Urothelium cell line (cell line): ENCODE results near the gene LRCH3.

Experiments
- DNase-seq: peaks from one replicate; pipeline ENCODE4 v3.0.0; 2011; ENCODE audit warnings: low spot score, mixed read lengths
- FAIRE-seq: peaks from 2 replicates; lab custom pipeline; 2011; peaks lifted over from hg19 to GRCh38; lab: Jason Lieb, UNC

Gene LRCH3

GRCh38 chr3:197833930-197834715 lies 43.1 kb downstream of the LRCH3 start:
- DNase-seq (no peak), FAIRE-seq (no peak)

- no peak for FAIRE-seq
- DNase-seq: no peak
Measured at GRCh38 chr3:197835509-197835908, 44.5 kb downstream of the LRCH3 start.

DNA sequence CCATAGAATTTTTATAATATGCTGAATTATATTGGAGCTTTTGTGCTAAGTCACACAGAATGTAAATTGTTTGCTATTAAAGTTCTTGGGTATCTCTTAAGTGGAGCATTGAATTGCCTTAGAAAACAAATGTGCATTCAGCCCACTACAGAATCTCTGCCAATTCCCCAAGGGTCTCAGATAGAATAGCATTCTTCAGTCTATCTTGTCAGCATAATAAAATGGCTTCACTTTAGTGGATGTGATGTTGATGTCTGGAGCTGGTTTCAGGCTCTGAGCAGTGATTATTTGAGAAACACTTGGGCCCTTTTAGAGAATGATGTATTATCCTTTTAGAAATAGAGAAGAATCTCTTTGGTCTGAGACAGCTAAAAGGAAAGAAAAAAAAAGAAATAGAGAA lies 45.2 kb downstream of the LRCH3 start:
- no peak for DNase-seq
- FAIRE-seq: no peak

DNA sequence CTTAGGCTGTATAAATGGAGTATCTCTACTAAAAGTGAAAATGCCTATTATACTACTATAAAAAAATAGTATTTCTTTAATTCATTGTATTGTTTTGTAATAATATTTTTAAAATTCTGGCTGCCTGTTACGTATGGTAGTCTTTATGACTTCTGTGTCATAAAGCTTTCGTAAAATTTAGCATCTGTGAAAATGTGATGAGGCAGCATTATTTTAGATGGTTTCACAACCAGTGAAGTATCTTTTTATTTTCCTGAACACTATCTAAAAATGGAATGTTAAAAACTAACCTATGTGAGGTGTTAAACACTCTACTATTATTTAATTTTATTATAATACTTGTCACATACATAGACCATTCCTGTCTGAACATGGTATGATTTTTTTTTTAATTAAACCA lies 46.2 kb downstream of the LRCH3 start:
- no peak for FAIRE-seq

DNA sequence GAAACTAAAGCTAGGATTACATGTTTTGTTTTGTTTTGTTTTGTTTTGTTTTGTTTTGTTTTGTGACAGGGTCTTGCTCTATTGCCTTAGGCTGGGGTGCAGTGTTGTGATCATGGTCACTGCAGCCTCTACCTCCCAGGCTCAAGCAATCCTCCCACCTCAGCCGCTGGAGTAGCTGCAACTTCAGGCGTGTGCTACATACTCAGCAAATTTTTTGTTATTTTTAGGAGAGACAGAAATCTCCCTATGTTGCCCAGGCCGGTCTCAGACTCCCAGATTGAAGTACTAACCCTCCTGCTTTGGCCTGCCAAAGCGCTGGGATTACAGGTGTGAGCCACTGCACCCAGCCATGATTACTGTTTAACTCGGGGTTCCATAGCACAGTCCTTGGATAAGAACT lies 50.7 kb downstream of the LRCH3 start:
- no peak for DNase-seq
- FAIRE-seq: no peak

More for the DNA sequence above, 46.2 kb downstream of the LRCH3 start:
- no peak for DNase-seq

DNA sequence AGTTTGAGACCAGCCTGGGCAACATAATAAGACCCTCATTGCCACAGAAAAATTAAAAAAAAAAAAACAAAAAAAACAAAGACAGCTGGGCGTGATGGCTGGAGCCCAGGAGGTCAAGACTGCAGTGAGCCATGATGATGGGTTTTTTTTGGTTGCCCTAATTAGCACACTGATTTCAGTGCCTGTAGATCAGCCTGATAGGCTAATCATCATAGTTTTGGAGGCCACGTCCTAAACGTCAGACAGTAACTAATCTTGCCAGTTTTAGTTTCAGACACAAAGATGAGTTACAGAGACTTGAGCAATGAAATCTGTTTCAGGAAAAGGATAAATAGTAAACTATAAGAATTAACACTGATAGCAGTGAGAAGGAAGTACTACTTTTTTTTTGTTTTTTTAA lies 55.4 kb downstream of the LRCH3 start:
- no peak for DNase-seq
- no peak for FAIRE-seq

GRCh38 chr3:197847866-197848401 lies 56.9 kb downstream of the LRCH3 start:
- DNase-seq (no peak), FAIRE-seq (no peak)

GRCh38 chr3:197854596-197855343 lies 63.7 kb downstream of the LRCH3 start:
- FAIRE-seq: peak; percentile 50
- peak; percentile 70 for DNase-seq

- no peak for DNase-seq
- FAIRE-seq: no peak
Measured at GRCh38 chr3:197855571-197855970, 64.5 kb downstream of the LRCH3 start.

DNA sequence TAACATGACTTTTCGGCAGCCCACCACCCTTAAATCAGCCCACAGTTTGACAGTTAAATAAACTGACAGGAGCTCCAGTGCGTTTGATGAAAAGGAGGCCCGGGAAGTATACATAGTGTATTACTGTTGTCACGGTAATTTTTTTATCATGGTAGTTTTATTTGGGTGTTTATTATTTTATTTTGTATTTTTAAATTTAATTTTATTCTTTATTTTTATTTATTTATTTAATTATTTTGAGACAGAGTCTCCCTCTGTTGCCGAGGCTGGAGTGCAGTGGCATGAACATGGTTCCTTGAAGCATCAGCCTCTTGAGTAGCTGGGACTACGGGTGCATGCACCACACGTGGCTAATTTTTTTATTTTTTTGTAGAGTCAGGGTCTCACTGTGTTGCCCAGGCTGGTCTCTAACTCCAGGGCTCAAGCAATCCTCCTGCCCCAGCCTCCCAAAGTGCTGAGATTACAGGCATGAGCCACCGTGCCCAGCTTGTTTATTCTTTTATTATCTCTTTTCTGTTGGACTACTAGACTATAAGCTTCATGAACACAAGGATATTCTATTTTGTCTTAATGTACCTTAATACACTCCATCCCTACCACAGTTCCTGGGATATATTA lies 65.3 kb downstream of the LRCH3 start:
- DNase-seq (no peak), FAIRE-seq (no peak)

DNA sequence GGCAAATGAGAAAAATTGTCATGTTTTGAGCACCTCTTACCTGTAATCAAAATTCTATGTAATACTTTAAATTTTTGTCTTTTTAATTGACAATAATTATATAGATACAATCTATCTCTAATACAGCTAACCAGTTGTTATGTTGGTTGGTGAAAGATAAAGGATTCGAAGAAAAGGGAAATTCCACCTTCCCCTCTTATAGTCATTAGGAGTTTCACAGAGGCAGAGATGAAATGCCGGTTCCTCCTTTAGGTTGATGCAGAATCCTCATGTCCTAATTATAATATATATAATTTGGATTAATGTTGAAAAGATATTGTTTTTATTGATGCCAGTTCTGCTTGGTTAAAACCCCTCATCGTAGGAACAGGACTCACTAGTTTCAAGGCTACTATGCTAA lies 67.1 kb downstream of the LRCH3 start:
- FAIRE-seq: no peak
- DNase-seq: no peak

DNA sequence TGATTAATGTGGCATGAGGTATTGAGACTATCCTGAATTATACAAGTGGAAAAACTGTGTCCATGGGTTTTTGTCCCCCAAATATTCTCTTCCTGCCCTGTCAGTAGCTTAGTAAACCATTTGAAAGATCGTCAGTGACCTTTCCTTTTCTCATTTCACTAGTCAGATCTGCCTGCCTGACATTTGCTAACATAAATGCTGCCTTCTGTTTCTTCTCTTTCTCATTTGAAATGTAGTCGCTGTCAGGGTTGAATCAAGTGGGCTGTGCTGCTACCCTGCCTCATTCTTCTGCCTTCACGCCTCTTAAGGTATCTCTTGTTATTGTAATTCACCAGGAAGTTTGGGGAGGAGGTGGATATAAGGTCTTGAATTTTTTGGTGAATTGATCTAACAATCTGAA lies 67.5 kb downstream of the LRCH3 start:
- no peak for FAIRE-seq
- DNase-seq: no peak

DNA sequence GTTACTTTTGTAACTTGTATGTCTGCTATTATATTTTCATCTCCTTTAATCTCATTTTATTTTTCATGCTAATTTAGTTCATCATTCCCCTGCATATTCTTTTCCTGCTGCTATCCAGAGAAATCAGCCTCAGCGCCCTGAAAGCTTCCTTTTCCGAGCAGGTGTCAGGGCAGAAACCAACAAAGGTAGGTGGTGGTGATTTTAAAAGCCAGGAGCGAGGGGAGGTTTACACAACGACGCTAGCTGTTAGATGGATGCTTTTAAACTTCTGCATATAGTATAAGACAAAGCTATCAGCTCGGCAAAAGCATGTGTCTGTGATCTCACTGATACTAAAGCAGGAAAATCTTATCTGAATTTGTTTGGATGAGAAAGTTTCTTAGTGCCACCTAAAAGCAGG lies 75.0 kb downstream of the LRCH3 start:
- FAIRE-seq (no peak), DNase-seq (no peak)

- DNase-seq (no peak), FAIRE-seq (no peak)
Measured at GRCh38 chr3:197873329-197873728, 82.3 kb downstream of the LRCH3 start.

DNA sequence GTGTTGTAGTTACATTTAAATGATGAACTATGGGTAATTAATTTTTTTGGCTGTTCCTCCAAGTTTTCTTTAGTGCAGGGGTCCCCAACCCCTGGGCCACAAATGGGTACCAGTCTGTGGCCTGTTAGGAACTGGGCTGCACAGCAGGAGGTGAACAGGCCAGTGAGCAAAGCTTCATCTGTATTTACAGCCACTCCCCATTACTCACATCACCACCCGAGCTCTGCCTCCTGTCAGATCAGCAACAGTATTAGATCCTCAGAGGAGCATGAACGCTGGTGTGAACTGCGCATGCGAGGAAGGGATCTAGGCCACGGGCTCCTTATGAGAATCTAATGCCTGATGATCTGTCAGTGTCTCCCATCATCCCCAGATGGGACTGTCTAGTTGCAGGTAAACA lies 83.0 kb downstream of the LRCH3 start:
- no peak for FAIRE-seq
- no peak for DNase-seq

DNA sequence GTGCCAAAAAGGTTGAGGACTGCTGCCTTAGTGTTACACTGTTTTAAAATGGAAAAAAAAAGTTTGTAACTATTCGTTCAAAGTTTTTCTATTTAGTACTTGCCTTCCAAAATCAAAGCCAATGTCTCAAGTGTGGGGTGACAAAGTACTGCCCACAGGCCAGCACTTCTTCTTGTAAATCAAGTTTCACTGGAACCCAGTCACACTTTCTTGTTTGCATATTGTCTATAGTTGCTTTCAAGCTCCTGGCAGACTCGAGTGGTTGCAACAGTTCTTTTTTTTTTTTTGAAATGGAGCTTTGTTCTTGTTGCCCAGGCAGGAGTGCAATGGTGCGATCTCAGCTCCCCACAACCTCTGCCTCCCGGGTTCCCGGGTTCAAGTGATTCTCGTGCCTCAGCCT lies 83.6 kb downstream of the LRCH3 start:
- no peak for DNase-seq
- no peak for FAIRE-seq

DNA sequence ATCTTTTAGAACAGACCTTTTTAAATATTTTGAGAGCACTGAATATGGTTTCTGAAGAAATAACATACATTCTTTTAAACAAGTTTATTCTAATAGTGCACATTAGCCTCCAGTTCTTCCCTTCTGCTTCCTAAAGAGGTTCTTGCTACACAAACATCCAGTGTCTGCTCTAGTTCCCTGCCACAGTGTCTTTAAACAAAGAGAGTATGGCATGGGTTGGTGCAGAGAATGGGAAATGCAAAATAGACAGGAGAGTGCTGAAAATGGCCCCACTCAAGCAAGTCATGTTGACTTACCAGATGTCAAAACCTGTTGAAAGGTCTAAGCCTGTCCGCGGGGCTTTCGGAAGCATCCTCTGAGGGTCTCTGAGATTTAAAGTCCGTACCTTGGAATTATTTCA lies 86.8 kb downstream of the LRCH3 start:
- DNase-seq (no peak), FAIRE-seq (no peak)

GRCh38 chr3:197878427-197878826 lies 87.4 kb downstream of the LRCH3 start:
- DNase-seq (no peak), FAIRE-seq (no peak)

DNA sequence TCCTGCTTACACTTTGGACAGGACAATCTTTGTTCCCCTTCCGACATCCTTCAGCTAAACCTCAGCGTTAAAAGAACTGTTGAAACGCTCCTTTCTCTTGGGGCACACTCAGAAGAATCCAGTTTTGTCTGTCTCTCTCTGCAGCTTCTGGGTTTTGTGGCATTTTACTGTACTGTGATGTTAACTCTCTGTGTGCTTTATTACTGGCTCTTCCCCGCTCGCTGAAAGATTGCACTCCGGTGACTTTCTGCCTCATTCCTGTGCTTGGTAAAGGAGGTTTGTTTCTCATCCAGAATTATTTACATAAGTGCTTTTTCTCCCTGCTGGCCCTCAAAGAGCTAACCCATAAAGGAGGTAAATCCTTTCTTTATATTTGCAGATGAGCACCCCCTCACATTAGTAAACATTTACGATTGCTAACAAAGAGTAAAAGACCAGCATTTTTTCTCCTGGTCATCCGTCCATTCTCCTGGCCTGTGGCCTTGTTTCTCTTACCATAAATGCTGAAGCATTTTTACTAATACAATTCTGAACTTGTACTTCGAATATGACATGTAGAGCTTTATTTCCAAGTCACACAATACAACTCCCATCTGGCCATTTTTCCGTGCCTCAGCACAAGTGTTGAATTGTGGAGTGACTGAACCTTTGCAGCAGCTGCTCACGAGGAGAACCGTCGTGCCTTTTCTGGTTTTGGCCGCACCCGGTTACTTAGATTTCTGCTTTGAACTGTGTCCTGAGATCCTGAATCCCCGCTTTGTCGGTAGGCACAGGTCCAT lies 89.6 kb downstream of the LRCH3 start:
- DNase-seq: no peak
- FAIRE-seq: no peak

- no peak for DNase-seq
- no peak for FAIRE-seq
Measured at GRCh38 chr3:197881270-197881969, 90.4 kb downstream of the LRCH3 start.
